Hepatocyte (in vitro differentiated cells): Measurements from ENCODE around the gene MPHOSPH9.

Experiments
- CTCF ChIP-seq: fragments of 200-600 bp; sonication (generic); IDR thresholded peaks from 2 replicates; pipeline ENCODE4 v1.5.1; 2016; ENCODE audit warnings: antibody characterized with exemption, mild to moderate bottlenecking; ENCODE audit not compliant: poor library complexity
- EZH2 ChIP-seq: fragments of 200-600 bp; sonication (generic); IDR thresholded peaks from 2 replicates; pipeline ENCODE4 v1.6.1; 2016; ENCODE audit warnings: antibody characterized with exemption, mild to moderate bottlenecking, borderline replicate concordance

GRCh38 chr12:123129621-123130020 lies 103.3 kb downstream of the MPHOSPH9 start:
- no peak for TF ChIP-seq EZH2
- TF ChIP-seq CTCF = no peak
